GM18909 (cell line): ENCODE results near the gene PCMTD2.

Source experiments
- ATAC-seq: cut with Tn5 transposase; IDR thresholded peaks from one replicate; pipeline ENCODE4 v1.9.1; 2021; ENCODE audit warnings: mild to moderate bottlenecking; ENCODE audit not compliant: unreplicated experiment, poor library complexity

Gene PCMTD2

DNA sequence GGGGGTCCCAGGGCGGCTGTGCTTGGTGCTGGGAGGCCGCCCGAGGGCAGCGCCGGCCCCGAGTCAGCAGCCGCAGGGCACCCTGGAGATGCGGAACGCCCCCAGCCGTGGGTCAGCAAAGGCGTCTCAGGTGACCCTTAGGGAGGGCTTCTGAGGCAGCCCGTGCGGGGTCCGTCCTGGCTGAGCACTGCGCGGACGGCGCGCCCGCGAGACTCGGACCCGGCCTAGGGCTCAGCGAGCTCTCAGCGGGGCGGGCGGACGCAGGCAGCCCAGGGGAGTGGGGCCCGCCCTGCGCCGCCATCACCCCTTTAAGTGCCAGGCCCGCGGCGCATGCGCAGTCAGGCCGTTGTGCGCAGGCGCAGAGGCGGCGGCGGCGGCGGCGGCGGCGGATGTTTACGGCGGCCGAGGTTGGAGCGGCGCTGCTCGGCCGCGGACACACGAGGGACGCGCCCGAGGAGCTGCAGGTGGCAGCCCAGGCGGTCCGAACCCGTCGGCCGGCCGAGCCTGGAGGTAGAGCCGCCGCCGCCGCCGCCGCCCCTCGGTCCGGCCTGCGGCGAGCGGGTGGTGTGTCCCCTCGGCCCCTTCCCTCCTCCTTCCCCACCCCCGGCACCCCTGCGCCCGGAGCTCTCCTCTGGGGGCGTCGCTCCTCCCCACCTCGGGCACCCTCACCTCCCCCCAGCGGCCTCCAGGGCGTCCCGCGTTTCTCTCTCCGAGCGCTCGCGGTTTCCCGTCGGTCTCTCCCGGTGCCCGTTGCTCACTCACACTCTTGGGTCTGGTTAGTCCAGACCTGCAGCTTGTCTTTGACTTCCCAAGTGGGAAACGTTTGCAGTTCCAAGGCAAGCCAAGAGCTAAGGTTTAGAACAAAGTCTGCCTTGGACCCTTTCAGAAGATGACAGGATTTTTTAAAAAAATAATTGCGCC, at the start of gene PCMTD2:
TSS of gene PCMTD2 (plus strand) at position 388 of the 921 bp plus-strand sequence. CDS start 4,218 bp downstream, outside the sequence.
- peak; percentile 76 for ATAC-seq

DNA sequence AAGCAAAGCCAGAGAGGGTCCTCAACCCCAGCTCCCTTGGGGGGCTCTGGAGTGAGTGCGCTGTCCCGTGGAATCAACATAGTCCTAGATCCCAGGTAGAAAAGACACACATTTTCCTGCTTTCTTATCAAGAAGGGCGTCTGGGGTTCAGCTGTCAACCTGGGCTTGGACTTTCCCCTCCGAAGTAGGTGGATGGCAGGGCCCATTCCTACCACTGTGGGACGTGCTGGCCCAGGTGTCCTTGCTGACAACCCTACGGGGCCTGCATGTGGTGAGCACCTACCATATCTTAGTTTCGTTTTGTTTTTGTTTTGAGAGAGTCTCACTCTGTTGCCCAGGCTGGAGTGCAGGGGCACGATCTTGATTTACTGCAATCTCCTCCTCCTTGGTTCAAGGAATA, 48.9 kb upstream of the PCMTD2 start:
- ATAC-seq = no peak

DNA sequence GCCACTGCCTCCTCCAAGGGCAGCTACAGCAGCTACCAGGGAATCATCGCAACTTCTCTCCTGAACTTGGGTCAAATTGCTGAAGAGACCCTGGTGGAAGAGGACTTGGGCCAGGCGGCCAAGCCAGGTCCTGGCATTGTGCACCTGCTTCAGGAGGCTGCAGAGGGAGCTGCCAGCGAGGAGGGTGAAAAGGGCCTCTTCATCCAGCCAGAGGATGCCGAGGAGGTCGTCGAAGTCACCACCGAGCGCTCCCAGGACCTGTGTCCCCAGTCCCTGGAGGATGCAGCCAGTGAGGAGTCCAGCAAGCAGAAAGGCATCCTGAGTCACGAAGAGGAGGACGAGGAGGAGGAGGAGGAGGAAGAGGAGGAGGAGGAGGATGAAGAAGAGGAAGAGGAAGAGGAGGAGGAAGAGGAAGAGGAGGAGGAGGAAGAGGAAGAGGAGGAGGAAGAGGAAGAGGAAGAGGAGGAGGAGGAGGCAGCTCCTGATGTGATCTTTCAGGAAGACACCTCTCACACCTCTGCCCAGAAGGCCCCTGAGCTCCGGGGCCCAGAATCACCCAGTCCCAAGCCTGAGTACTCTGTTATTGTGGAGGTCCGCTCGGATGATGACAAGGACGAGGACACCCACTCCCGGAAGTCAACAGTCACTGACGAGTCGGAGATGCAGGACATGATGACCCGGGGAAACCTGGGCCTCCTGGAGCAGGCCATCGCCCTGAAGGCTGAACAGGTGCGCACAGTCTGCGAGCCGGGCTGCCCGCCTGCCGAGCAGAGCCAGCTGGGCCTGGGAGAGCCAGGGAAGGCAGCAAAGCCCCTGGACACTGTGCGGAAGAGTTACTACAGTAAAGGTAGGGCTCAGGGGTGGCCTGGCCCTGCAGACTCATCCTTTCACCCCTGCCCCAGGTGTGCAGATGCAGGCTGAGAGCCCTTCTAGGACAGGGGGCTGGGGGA, 47.6 kb upstream of the PCMTD2 start:
- no peak for ATAC-seq

DNA sequence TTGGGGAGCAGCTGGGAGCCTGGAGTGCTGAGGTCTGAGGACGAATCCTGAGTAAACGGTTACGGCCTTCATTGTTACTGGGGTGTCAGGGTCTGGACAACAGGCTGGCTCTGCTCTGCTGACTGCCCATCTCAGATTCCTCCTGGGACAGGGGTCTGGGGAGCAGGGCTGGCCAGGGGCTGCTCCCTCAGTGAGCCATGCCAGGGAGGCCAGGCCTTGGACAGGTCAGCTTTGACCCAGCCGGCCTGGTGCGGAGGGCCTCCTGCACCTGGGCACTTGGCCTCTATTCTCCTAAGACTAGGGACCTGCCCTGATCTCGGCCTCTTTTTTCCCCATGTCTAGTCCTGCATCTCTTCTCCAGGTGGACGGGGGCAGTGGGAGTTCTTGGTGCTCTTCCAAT, 46.4 kb upstream of the PCMTD2 start:
- ATAC-seq = no peak

DNA sequence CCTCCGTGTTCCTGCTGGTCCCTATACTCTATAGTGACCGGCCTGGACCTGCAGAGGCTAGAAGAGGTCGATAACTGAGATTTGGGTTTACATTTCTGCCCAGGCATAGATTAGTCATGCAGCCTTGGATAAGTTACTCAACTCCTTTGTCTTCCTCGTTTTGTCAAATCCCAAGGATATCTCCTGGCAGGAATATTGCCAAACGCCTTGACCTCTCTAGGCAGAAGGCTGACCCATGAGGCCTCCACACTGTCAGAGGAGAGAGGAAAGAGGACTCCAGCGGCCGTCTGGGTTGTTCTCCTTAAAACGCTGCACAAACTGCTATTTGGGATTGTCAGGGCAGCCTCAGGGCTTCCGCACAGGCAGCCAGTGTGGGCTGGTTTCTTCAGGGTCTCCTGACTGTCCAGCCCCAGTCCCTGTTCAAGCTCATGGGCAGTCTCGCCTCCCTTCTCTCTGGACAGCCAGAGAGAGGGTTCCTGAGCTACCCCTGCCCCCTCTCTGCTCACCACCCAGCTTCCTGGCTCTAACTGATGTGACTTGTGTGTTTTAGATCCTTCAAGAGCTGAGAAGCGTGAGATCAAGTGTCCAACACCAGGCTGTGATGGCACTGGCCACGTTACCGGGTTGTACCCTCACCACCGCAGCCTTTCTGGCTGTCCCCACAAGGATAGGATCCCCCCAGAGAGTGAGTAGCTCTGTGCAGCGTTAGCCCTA, 44.7 kb upstream of the PCMTD2 start:
- ATAC-seq = no peak

DNA sequence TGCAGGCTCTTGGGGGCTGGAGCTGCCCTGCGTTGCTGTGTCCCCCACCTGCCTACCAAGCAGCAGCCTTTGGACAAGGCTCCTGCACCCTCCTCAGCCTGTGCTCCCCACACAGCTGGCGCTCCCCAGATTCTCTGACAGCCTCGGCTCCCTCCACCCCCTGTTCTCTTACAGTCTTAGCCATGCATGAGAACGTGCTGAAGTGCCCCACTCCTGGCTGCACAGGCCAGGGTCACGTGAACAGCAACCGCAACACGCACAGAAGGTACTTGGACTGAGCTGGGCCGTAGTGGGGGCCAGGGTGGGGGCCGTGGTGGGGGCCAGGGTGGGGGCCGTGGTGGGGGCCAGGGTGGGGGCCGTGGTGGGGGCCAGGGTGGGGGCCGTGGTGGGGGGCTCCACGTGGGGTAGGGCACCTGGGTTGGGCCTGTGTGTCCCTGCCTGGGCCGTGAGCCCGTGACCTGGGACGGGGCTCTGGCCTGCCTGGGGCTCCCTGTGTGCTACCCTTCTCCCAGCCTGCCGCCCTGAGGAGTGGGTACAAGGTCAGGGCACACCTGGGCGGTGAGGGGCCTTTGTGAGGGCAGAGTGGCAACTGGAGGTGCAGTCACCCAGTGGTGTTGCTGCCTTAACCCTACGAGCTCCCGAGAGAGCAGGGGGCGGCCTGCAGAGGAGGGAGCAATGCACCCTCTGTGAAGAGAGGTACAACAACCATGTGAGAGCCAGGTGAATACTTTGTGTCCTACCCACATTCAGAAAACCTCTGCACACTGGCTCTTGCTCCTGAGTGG, 43.5 kb upstream of the PCMTD2 start:
- no peak for ATAC-seq

DNA sequence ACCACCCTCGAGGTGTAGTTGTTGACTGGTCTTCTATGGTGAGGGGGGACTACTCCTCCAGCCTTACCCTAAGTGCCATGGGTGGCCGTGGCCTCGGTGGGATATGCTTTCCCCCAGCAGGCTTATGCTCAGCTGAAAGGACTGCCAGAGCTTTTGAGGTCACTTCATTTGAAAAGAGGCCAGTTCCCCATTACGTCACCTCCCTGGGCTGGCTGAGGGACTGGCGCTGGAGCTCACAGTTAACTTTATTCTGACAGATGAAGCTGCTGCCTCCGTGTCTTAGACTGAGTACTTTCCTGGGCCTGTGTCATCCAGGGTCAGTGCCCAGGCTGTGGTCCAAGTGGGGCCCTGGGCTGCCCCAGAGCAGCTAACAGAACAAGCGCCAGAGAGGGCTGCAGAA, 42.8 kb upstream of the PCMTD2 start:
- no peak for ATAC-seq

DNA sequence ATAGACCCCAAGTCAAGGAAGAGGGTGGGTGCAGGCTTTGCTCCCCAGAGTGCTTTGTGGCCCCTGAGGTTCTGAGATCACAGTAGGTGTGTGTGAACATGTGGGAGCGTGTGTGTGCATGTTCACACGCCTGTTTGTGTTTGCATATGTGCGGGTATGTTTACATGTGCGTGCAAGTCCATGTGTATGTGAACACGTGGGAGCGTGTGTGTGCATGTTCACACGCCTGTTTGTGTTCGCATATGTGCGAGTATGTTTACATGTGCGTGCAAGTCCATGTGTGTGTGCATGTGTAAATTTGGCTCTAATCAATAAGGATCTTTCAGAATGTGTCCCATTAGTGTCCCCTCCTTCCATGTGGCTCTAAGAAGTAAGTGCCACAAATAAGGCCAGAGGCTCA, 41.4 kb upstream of the PCMTD2 start:
- ATAC-seq = no peak

DNA sequence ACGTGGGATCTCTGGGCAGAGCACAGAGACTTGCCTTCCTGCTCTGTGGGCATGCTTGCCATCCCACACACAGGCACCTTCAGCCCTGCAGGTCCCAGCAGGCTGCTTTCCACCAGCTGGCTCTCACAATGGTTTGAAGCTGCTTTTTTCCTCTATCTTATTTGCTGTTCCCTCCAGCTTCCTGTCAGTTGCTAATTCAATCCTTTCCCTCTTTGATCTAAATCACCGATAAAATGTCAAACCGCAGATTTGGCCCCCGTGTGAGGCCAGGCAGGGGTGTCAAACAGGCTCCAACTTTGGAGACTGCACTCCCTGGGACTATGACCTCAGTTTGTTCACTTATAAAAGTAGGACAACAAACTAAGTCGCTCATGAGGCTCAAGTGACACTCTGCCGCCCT, 40.6 kb upstream of the PCMTD2 start:
- ATAC-seq = no peak

DNA sequence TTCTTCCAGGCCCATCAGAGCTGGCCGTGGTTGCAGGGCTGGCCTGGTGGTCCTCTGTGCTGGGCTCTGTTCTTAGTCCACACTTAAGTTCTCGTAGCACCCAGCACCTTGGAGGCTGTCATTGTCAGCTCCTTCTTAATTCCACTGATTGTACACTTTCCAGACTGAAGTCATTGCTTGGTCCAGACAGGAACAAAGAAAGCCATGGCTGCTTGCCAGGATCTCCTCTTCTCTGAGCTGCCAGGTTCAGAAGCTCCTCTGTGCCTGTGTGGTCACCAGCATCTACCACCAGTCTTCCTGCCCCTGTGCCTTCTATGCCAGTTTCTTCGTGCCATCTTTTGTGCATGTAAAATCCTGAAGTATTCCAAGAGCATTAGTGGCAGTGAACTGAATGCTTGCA, 39.5 kb upstream of the PCMTD2 start:
- ATAC-seq = no peak

DNA sequence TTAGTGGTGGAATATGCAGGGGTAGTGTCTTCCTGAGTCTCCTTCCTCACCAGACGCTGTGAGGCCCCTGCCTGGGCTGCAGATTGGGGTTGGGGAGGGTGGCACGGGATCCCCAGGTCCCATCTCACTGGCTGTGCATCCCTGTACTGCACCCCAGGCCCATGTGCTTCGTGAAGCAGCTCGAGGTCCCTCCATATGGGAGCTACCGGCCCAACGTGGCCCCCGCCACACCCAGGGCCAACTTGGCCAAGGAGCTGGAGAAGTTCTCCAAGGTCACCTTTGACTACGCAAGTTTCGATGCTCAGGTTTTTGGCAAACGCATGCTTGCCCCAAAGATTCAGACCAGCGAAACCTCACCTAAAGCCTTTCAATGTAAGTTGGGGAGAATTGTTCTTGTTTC, 38.6 kb upstream of the PCMTD2 start:
- ATAC-seq = no peak

DNA sequence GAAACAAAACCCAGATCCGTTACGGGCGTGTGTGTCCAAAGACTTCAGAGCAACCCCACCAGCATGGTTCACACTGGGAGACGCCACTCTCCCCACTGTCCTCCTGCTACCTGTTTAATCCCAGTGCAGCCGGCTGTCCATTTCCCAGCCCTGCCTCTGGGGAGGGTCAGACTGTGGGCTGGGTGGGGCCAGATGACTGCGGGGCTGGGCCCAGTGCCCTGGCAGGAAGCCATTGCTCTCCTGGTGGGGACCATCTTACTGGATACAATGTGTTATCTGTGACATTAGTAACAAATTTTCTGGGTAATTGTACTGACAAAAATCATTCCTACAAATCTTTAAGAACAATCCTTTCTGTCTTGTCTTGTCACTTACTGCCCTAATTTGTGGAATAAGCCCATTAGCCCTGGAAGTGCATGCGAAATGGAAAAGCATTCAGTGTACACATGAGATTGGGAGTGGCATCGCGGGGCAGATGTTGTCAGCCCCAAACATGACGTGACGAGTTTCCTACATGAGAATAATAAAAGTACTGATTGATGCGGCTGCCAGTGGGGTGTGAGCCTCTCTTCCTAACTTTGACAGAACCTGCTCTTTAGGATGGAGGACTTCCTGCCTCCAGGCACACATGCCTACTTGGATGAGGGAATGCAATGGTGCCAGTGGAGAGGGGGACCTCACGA, 37.9 kb upstream of the PCMTD2 start:
- no peak for ATAC-seq

DNA sequence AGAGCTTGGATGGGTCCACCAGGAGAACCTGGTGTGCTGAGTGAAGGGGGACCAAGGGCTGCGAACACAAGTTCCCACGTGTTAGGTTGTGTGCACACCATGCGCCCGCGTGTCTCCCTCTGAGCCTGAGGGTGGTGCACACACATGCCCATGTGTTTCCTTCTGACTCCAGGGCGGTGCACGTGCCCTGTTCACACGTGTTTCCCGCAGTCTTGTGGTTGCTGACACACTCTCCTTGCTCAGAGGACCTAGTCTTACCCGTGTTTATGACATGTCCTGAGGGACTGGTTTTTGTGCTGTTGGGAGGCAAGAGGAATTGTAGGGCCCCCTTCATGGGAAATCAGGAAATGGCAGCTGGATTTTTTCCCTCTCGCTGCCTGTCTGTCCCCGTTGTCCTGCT, 36.3 kb upstream of the PCMTD2 start:
- ATAC-seq = no peak

DNA sequence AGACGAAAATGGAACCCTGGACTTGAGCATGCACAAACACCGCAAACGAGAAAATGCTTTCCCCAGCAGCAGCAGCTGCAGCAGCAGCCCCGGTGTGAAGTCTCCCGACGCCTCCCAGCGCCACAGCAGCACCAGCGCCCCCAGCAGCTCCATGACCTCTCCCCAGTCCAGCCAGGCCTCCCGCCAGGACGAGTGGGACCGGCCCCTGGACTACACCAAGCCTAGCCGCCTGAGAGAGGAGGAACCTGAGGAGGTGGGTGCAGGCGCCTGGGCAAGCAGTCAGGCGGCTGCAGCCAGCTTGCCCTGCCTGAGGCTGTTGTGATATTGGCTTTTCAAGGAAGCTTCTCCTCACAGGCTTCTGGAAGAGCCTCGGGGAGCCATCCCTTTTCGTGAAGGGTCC, 35.8 kb upstream of the PCMTD2 start:
- ATAC-seq = no peak

DNA sequence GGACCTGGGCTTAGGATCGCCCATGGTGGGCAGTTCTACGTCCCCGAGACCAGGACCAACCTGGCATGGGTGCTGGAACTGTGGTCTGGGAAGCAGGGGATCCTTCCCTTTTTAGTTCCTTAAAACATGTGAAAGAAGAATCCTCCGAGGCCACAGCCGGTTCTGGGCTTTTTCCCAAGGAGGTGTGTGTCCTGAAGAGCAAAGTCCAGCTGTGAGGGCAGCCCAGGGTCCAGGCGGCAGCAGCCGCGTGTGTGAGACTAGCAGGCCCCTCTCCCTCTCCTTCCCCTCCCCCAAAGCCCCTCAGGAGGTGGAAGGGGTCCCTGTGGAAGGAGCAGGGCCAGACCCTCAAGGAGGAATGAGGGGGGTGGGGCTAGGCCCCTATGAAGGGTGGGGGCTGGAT, 35.1 kb upstream of the PCMTD2 start:
- no peak for ATAC-seq

DNA sequence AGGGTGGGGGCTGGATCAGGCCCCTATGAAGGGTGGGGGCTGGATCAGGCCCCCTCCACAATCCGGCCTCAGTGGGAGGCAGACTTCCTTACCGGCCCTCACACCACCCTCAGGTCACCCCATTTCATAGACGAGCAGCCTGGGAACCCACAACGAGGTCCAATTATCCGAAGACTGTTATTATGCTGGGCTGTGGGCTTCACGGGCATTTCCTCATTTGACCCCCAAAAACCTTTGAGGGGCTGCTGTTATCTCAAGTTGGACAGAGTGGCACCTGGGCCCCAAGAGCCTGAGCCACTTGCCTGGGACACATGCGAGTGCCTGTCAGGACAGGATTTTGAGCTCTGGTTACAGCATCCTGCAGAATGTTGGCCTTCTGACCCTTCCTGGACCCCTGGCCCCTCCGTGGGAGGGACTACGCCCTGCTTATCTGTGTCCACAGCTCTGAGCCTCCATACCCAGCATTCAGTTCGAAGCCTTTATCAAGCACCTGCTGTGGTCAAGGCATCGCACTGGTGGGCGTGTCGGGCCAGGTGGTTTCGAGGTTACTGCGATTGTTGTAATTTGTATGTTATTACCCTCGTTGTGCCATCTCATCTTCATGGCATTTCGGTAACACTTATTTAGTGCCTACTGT, 34.5 kb upstream of the PCMTD2 start:
- no peak for ATAC-seq

DNA sequence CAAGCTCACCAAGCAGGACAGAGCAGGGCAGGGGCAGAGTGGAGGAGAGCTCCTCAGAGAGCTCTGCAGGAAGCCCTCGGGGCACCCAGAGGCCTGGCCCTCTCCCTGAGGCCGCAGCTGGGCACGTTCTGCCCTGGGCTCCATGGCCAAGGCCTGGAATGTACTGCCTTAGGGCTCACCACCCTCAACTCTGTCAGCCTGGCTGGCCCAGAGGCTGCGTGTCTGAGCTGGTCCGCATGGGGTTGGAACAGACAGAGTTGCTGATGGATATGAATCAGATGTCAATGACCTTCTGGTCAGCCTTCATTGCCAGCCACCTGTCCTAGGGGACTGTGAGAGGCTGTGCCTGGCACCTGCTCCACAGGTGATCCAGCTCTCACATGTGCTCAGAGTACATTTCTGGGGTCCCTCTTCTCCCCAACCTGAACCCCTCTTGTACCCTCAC, 33.2 kb upstream of the PCMTD2 start:
- no peak for ATAC-seq

DNA sequence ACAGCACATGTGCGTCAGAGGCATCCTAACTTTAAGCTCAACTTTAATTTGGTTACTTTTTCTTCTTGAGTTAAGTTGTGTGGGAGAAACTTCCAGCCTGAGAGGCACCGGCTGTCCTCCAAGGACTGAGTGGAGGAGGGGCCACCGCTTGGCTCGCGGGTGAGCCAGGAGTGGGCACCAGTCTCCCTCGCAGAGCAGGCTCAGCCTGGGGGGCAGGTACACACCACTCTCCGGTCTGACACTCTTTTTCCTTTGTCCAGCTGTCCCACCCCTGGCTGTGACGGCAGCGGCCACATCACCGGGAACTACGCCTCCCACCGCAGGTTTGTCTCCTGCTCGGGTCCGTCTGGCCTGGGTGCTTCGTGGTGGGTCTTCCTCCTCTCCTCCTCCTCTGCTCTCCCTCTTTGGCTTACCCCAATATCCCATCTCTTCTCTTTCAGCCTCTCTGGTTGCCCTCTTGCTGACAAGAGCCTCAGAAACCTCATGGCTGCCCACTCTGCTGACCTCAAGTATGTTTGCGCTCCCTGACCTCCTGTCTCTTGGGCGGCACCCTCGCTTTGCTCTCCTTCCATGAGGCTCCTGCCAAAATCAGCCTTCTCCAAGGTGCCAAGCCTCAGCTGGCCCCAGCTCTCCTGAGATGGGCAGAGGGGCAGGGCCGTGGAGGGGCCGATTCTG, 32.6 kb upstream of the PCMTD2 start:
- no peak for ATAC-seq
